Stimulated activated naive CD8-positive, alpha-beta T cell treated with anti-CD3 and anti-CD28 coated beads, Interleukin-15, amount 100 ng/mL, for 72 hours (primary cell): ENCODE measurements around the gene APMAP.

Experiments used
- ATAC-seq: fragments of 150-1000 bp; cut with Tn5 transposase; 2 replicates; pipeline ENCODE4 v1.10.0; 2021; ENCODE audit warnings: mild to moderate bottlenecking, moderate library complexity
- DNase-seq, 2 donors: peaks; one replicate each; pipeline ENCODE4 v3.0.0; 2021 to 2022
- H3K27ac Mint-ChIP-seq, 2 donors: one replicate each; pipeline ENCODE4 v1.8.0; 2022; ENCODE audit warnings: mild to moderate bottlenecking in 2 of 2, mixed read lengths in 2 of 2, moderate library complexity in 2 of 2
- H3K27me3 Mint-ChIP-seq: one replicate; pipeline ENCODE4 v1.8.0; 2022; ENCODE audit warnings: mixed read lengths
- H3K4me1 Mint-ChIP-seq: one replicate; pipeline ENCODE4 v1.8.0; 2022; ENCODE audit warnings: mild to moderate bottlenecking, mixed read lengths
- H3K4me3 Mint-ChIP-seq, 2 donors: one replicate each; pipeline ENCODE4 v1.8.0; 2022; ENCODE audit warnings: mild to moderate bottlenecking in 2 of 2, mixed read lengths in 2 of 2, moderate library complexity in 1 of 2
- H3K9me3 Mint-ChIP-seq, 2 donors: one replicate each; pipeline ENCODE4 v1.8.0; 2022; ENCODE audit warnings: mixed read lengths in 2 of 2

The APMAP gene

DNA sequence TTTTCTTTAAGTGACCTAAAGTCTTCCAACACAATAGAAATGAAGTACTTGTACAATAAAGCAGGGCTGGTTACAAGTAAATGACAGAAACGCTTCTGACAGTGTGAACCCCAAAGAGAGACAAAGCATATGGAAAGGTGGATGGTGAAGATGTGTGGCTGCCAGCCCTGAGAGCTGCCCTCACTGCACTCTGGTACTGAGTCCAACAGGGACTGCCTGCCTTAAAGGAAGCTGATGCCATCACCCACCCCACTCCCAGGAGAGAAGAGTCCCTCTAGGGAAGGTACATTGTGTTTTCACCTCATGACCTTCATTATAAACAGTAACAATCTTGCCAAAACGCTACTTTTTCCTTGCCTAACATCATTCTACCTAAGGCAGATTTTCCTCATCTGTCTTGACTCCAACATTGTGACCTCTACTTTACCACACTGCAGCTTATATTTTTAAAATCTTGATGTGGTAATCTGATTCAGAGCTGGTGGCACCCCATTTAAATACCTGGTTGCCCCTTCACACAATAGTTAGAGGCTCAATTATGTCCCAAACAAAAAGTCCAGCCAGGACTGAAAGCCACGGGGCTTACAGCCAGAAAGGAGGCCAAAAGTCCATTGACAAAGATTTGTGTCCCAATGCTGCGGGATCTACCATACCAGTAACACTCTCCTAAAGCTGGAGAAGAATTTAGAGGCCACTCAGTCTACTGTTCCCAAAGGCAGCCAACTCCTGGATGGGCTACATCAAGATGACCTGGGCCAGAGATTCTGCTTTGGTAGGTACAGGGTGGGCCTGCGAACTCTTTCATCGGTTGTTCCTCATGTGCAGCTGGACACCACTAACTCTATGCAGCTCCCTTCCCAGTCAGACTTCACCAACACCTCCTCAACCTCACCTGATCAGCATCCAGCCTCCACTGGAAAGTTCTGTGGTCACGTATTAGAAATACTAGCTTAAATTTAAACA, 4.4 kb downstream of the APMAP start:
- H3K9me3 Mint-ChIP-seq: no peaks in the 10 kb centered on the region
- DNase-seq: no peak
- H3K27me3 Mint-ChIP-seq: no peaks in the 10 kb centered on the region
- H3K27ac Mint-ChIP-seq: peak overlapping the region; percentile 48 to 88
- peaks cover 76% of the 10 kb centered on the region for H3K4me1 Mint-ChIP-seq
- peak overlapping the region; percentile 36 to 53 for H3K4me3 Mint-ChIP-seq
- no peak for ATAC-seq

DNA sequence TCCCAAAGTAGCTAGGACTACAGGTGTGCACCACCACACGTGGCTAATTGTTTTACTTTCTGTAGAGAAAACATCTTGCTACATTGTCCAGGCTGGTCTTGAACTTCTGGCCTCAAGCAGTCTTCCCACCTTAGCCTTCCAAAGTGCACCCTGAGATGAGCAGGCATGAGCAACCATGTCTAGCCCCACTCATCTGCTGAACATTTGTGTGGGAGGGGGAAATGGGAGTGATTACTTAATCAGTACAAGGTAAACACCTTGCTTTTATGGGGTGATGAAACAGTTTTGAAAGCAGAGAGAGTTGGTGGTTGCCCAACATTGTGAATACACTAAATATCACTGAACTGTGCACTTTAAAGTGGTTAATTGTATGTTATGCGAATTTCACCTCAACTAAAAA, 5.3 kb downstream of the APMAP start:
- Mint-ChIP-seq H3K27ac (peak overlapping the region; percentile 87 to 94), H3K4me1 (peaks cover 76% of the 10 kb centered on the region), H3K4me3 (peak overlapping the region; percentile 27 to 36), H3K27me3 (no peaks in the 10 kb centered on the region), H3K9me3 (no peaks in the 10 kb centered on the region)
- ATAC-seq (peak; percentile 88), DNase-seq (peak; percentile 30 to 62)

DNA sequence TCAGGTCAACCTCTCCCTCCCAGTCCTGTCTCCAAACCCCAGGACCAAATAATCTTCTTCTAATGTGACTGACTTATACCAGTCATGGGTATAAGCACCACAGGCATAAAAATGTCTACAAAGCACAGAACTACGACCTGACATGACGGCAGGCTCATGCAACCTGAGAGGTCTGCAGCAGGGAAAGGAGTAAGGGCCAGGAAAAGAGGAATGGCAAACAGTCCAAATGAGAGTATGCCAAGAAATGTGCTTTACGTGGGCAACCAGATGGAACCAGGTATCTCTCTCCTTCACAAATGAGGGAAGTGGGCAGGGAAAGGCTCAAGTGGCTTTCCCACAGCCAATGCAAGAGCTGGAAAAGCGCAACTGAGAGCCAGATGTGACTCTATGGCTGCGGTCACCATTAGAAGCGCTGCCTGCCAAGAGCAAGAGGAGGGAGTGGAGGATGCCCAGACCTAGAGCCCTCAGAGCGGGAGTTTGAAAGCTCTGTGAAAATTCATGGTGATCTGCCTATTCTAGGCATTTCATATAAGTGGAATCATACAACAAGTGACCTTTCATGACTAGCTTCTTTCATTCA, 6.0 kb downstream of the APMAP start:
- DNase-seq: no peak
- Mint-ChIP-seq H3K4me1 (peaks cover 79% of the 10 kb centered on the region), H3K9me3 (no peaks in the 10 kb centered on the region), H3K27me3 (no peaks in the 10 kb centered on the region), H3K4me3 (peak overlapping the region in 1 of 2 donors; percentile 21), H3K27ac (peak overlapping the region; percentile 63 to 94)
- no peak for ATAC-seq

DNA sequence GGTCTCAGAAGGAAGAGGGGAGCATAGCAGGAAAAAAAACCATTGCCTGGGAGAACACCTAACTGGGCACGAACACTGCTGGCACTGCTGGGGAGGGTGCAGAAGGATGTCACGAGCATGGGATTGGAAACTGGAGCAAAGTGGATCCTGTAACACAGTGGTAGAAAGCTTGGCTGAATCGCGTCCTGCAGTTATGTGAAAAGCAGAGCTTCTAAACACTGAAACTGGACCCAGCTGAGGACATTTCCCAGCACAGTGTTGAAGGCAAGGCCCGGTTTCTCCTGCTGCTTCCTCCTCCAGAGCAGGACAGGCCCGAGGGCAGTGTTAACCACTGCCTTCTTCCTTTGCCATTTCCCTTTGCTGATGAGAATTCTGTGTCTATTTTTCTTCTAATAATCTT, 6.7 kb downstream of the APMAP start:
- H3K27me3 Mint-ChIP-seq: no peaks in the 10 kb centered on the region
- peak overlapping the region in 1 of 2 donors; percentile 71 for H3K27ac Mint-ChIP-seq
- no peak for ATAC-seq
- no peak for DNase-seq
- H3K9me3 Mint-ChIP-seq: no peaks in the 10 kb centered on the region
- H3K4me3 Mint-ChIP-seq: no peak overlapping the region
- H3K4me1 Mint-ChIP-seq: peaks cover 75% of the 10 kb centered on the region

DNA sequence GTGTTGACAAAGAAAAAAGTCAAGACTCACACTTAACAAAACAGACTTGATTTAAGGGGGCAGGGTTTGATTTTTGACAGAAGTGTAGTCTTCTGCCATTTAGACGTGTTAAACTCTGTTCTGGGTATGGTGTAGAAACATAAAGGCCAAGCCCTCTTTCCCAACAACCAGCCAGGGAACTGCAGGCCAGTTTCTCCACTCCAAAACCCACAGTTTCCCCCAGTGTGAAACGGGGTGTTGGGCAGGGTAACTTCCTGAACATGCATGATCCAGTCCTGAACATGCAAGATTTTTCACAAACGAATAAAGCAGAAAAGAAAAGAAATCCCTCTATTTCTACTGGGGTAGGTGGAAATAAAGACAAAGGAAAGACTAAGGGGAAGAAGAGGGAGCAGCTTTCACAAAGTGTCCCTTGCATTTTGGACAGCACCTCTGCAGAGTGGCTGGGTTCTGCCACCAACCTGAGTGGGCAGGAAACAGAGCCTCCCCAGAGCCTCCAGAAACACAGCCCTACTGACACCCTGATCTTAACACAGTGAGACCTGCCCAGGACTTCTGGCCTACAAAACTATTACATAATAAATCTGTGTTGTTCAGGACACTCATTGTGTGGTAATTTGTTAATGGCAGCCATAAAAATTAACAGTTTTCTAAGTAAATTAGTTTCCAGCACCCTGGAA, 7.5 kb downstream of the APMAP start:
- H3K4me3 Mint-ChIP-seq: no peak overlapping the region
- peak overlapping the region in 1 of 2 donors; percentile 34 for H3K27ac Mint-ChIP-seq
- no peak for ATAC-seq
- H3K27me3 Mint-ChIP-seq: no peaks in the 10 kb centered on the region
- DNase-seq: no peak
- H3K9me3 Mint-ChIP-seq: peaks cover 0 to 2% of the 10 kb centered on the region in 2 donors
- H3K4me1 Mint-ChIP-seq: peaks cover 69% of the 10 kb centered on the region

DNA sequence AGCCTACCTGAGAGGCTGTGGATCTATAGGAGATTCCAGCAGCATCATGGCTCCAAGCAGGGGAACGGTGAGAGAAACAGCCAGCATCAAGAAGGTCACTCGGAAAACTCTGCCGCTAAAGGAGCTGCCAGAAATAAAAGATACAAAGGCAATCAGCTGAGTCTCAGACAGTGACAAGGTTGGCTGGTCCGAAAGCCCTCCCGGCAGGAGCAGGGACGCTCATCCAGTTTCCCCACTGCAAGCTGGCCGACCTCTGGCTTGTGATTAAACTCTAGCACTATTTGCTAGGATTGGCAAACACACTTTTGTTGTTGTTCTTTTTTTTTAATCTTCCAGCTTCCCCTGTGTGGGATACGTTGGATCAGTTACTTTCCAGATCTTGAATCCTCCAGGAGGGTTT, 8.7 kb downstream of the APMAP start:
- no peaks in the 10 kb centered on the region for H3K27me3 Mint-ChIP-seq
- no peak for ATAC-seq
- H3K27ac Mint-ChIP-seq: no peak overlapping the region
- DNase-seq: no peak
- peaks cover 67% of the 10 kb centered on the region for H3K4me1 Mint-ChIP-seq
- peaks cover 0 to 7% of the 10 kb centered on the region in 2 donors for H3K9me3 Mint-ChIP-seq
- no peak overlapping the region for H3K4me3 Mint-ChIP-seq

DNA sequence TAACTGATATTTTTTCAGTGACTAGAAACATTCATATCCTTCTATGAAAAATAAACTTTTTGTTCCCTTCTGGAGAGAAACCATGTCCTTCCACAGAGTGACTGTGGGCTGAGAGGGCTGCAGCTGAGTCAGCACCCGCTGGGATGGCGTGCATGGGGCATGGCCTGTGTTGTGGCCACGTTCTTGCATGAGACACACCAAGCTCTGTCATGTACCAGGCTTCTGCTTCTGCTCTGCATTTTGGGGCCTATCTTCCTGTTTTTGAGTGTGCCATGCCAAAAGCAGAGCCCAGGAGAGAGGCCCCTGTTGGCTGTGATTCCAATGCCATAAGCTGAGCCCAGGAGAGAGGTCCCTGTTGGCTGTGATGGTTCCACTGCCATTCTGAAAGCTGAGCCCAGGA, 10.8 kb downstream of the APMAP start:
- H3K4me1 Mint-ChIP-seq: peaks cover 46% of the 10 kb centered on the region
- peak overlapping the region; percentile 33 to 69 for H3K27ac Mint-ChIP-seq
- no peak for ATAC-seq
- H3K9me3 Mint-ChIP-seq: peaks cover 0 to 13% of the 10 kb centered on the region in 2 donors
- DNase-seq: no peak
- no peak overlapping the region for H3K4me3 Mint-ChIP-seq
- H3K27me3 Mint-ChIP-seq: no peaks in the 10 kb centered on the region

DNA sequence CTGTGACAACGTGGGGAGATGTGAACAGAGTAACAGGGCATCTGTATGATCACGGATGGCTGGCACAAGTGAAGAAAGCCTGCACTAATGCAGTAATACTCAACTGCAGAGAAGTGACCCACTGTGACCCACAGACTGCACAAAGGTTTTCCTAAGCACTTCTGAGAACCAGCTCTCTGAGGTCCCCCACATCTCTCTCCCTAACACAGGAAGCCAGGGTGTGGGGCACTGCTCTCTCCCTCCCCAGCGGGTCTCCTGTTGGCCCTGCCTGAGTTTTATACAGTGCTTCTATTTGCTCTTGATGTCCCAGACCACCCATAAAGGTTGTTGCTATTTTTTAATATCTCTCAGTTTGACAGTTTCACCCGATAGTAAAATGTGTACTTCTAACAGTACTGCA, 11.3 kb downstream of the APMAP start:
- no peak for ATAC-seq

DNA sequence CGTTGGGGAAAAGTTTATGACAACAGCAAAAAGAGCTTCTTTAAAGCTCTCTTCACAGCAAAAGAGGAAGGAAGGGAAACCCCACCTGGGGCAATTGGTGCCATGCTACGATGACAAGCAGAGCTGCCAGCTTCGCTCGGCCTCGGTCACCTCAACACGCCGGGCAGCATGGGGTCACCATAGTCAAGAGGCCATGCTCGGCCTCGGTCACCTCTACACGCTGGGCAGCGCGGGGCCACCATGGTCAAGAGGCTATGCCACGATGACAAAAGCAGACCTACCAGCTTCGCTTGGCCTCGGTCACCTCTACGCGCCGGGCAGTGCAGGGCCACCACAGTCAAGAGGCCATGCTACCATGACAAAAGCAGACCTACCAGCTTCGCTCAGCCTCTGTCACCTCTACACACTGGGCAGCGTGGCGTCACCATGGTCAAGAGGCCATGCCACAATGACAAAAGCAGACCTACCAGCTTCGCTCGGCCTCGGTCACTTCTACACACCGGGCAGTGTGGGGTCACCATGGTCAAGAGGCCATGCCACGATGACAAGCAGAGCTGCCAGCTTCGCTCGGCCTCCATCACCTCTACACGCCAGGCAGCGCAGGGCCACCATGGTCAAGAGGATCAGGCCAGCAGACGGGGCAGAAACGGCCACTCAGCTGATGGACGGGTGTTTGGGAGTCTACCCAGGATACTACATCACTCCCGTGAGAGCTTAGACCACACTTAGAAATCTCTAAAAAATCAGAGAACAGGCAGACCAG, 12.1 kb downstream of the APMAP start:
- peak overlapping the region; percentile 7 to 77 for H3K27ac Mint-ChIP-seq
- H3K27me3 Mint-ChIP-seq: no peaks in the 10 kb centered on the region
- H3K9me3 Mint-ChIP-seq: peaks cover 4 to 26% of the 10 kb centered on the region in 2 donors
- peaks cover 32% of the 10 kb centered on the region for H3K4me1 Mint-ChIP-seq
- ATAC-seq (no peak), DNase-seq (no peak)
- no peak overlapping the region for H3K4me3 Mint-ChIP-seq

More for the DNA sequence above, 11.3 kb downstream of the APMAP start:
- Mint-ChIP-seq H3K27me3 (no peaks in the 10 kb centered on the region), H3K9me3 (peaks cover 1 to 18% of the 10 kb centered on the region in 2 donors), H3K27ac (peak overlapping the region in 1 of 2 donors; percentile 33), H3K4me1 (peaks cover 40% of the 10 kb centered on the region), H3K4me3 (no peak overlapping the region)
- DNase-seq: no peak

DNA sequence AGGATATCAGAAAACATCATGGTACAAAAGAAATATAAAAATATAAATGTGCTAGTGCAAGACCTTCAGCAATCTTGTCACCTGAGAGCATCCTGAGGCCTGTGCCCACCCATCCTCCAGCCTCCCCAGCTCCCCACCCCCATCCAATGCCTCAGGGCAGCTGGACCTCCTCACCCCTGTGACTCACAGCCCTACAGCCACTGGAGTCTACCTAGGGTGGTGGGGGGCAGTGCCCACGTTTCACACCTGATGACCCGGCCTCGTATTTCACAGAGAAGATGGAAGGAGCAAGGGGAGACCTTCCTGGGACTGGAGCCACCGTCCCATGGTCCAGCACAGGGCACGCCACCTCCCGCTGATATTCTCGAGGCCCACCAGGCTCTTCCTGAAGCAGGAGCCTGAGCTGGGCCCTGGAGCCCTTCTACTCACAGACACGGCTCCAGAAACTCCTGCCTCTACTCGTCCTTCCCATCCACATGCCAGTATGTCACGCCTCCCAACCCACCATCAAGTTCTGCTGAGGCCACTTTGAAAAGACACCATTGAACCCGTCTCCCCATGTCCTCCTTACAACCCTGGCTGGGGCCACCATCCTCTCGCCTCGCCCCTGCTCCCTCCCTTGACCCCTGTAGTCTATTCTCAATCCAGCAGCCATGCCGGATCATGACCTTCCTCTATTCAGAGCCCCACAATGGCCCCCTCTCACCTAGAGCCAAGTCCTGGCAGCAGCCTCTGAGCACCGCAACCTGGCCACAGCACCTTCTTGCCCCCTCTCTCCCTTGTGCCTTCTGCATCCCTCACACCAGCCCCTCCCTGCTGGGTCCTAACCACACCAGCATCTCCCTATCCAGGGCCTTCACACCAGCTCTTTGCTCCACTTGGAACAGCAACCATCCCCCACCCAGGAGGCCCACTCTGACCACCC, 13.3 kb downstream of the APMAP start:
- Mint-ChIP-seq H3K27ac (peak overlapping the region in 1 of 2 donors; percentile 0), H3K4me1 (peaks cover 24% of the 10 kb centered on the region), H3K27me3 (no peaks in the 10 kb centered on the region), H3K9me3 (peaks cover 4 to 28% of the 10 kb centered on the region in 2 donors), H3K4me3 (no peak overlapping the region)
- no peak for ATAC-seq
- no peak for DNase-seq

DNA sequence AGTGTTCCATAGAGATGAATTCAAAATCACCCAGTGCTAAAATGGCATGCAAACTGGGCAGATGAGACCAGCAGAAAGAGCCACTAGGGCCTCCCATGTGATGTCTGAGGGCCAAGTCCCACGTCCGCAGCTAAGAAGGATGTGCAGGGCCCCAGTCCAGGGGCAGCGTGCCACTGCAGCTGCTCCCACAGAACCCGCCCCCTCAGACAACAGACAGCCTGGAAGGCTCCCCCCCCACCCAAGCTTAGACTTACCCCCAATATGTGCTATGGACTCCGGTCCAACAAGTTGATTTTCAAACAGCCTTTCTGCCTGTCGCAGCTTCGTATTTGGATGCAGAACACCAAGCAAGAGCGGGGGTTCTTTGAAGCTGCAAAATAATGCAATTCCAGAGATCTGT, 14.0 kb downstream of the APMAP start:
- no peak for DNase-seq
- no peak overlapping the region for H3K27ac Mint-ChIP-seq
- H3K9me3 Mint-ChIP-seq: peaks cover 4 to 28% of the 10 kb centered on the region in 2 donors
- peaks cover 24% of the 10 kb centered on the region for H3K4me1 Mint-ChIP-seq
- no peak for ATAC-seq
- no peak overlapping the region for H3K4me3 Mint-ChIP-seq
- H3K27me3 Mint-ChIP-seq: no peaks in the 10 kb centered on the region

DNA sequence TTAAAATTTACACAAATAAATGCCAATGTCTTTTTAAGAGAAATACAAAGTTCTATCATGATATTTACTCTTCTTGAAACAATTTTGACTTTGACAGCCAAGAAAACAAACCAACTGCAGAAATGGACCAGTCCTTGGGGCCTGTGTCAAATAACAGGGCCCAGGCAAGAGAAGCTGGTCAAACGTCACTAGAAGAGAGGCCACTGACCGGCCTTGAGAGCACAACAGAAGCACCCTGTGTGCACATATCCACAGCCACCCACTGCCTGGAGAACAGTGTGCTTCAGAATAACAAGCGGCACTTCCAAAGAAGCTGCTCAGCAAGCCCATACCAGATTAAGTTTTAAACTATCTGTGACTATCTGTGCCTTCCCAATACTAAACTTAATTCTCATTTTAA, 14.8 kb downstream of the APMAP start:
- DNase-seq: no peak
- H3K4me1 Mint-ChIP-seq: peaks cover 24% of the 10 kb centered on the region
- peaks cover 4 to 28% of the 10 kb centered on the region in 2 donors for H3K9me3 Mint-ChIP-seq
- no peak for ATAC-seq
- H3K27me3 Mint-ChIP-seq: no peaks in the 10 kb centered on the region
- no peak overlapping the region for H3K4me3 Mint-ChIP-seq
- no peak overlapping the region for H3K27ac Mint-ChIP-seq

DNA sequence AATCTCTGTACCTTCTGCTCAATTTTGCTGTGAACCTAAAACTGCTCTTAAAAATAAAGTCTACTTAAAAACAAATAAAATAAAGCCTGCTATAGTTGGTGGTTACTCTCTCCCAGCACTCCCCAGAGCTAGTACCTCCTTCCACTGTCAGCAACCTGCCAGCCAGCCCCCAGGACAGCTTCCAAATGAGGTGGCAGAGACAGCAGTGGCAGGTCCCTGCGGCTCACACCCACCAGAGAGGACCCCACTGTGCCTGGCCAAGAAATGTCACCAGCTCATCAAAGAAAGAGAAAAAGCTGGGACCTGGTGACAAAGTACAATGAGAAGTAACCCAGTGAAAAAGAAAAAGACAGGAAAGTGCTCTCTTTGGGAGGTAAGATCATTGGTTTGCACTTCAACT, 15.2 kb downstream of the APMAP start:
- Mint-ChIP-seq H3K27ac (no peak overlapping the region), H3K4me3 (no peak overlapping the region), H3K4me1 (peaks cover 20% of the 10 kb centered on the region), H3K9me3 (peaks cover 4 to 28% of the 10 kb centered on the region in 2 donors), H3K27me3 (no peaks in the 10 kb centered on the region)
- ATAC-seq (no peak), DNase-seq (no peak)

DNA sequence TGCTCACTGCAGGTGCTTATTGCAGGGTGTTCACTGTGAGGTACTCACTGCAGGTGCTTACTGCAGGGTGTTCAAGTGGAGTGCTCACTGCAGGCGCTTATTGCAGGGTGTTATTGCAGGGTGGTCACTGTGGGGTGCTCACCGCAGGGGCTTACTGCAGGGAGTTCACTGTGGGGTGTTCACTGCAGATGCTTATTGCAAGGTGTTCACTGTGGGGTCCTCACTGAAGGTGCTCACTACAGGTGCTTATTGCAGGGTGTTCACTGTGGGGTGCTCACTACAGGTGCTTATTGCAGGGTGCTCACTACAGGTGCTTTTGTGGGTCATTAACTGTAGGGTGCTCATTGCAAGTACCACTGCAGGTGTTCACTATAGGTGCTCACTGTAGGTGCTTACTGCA, 20.2 kb downstream of the APMAP start:
- Mint-ChIP-seq H3K9me3 (peaks cover 4 to 20% of the 10 kb centered on the region in 2 donors), H3K4me1 (no peaks in the 10 kb centered on the region), H3K27me3 (no peaks in the 10 kb centered on the region), H3K27ac (no peak overlapping the region), H3K4me3 (no peak overlapping the region)
- ATAC-seq (no peak), DNase-seq (no peak)
